ENCODE data around the gene LCLAT1. TPM values are rescaled to one million over a fixed set of nuclear protein-coding genes. Genes with fewer than 3 reads are reported as not detected.

Gene LCLAT1
- total RNA-seq, 1 experiment from 2014 or later, result 29.4 TPM

DNA sequence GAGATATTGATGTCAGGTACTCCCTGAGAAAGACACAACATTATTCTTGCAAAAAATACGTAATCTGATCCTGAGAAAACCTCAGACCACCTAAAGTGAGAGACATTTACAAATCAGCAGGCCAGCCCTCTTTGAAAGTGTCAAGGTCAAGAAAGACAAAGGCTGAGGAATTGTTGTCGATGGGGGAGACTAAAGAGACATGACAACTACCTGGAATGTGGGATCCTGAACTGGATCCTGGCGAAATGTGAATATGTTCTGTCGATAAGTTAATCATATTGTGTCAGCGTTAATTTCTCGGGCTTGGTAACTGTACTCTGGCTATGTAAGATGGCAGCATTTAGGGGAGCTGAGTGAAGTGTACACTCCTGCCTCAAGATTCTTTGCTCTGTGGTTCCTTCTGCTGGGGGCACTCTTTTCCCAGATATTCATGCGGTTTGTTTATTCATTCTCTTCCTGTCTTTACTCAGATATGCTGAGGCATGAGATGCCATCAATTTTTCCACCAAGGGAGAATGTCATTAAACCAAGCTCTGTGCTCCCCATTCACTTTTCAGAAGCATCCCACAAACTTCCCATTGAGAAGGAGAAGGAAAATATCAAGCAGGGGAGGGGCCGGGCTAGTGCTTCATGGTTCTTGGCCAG is 205.3 kb downstream of the LCLAT1 start:
- H3K36me3 ChIP-seq, result no peaks in the 10 kb centered on the region
- no peak overlapping the region for H3K4me3 ChIP-seq
- no peaks in the 10 kb centered on the region for H3K9me3 ChIP-seq (replicated peaks)
- peak in 1 of 2 experiments; percentile 15 for DNase-seq (ENCODE audit: low read depth in 1 of 2, low spot score in 2 of 2)
- H3K4me1 ChIP-seq (replicated peaks), result peaks cover 18% of the 10 kb centered on the region
- H3K27ac ChIP-seq, result no peak overlapping the region
- H3K27me3 ChIP-seq (replicated peaks), result no peaks in the 10 kb centered on the region

GRCh38 chr2:30653847-30654246 is 206.8 kb downstream of the LCLAT1 start:
- H3K9me3 ChIP-seq (replicated peaks), result no peaks in the 10 kb centered on the region
- no peak overlapping the region for H3K27ac ChIP-seq
- H3K36me3 ChIP-seq, result no peaks in the 10 kb centered on the region
- no peak overlapping the region for H3K4me3 ChIP-seq
- DNase-seq (ENCODE audit: low read depth in 1 of 2, low spot score in 2 of 2), result no peak
- peaks cover 18% of the 10 kb centered on the region for H3K4me1 ChIP-seq (replicated peaks)
- H3K27me3 ChIP-seq (replicated peaks), result no peaks in the 10 kb centered on the region

GRCh38 chr2:30654404-30654803 is 207.4 kb downstream of the LCLAT1 start:
- no peaks in the 10 kb centered on the region for H3K36me3 ChIP-seq
- no peaks in the 10 kb centered on the region for H3K27me3 ChIP-seq (replicated peaks)
- peaks cover 18% of the 10 kb centered on the region for H3K4me1 ChIP-seq (replicated peaks)
- no peak overlapping the region for H3K27ac ChIP-seq
- no peaks in the 10 kb centered on the region for H3K9me3 ChIP-seq (replicated peaks)
- DNase-seq (ENCODE audit: low read depth in 1 of 2, low spot score in 2 of 2), result no peak
- H3K4me3 ChIP-seq, result no peak overlapping the region

DNA sequence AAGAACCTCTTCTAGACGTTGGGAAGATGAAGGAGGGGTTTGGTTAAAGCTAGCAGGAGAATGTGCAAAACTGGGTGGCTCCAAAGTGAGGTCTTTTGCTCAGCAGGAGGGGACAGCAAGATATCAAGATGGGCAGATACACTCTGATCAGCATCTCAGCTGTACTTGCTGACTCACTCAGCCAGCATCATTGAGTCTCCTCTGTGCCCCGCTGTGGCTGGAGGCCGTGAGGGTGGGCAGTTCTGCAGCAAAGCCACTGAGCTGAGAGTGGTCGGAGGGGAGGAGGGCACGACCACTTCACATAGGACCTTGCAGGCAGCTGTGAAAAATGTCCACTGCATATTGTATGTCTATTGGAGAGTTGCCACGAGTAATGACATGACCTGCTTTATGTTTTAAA is 208.2 kb downstream of the LCLAT1 start:
- Histone ChIP-seq H3K4me1 (replicated peaks) (peaks cover 18% of the 10 kb centered on the region), H3K27me3 (replicated peaks) (no peaks in the 10 kb centered on the region), H3K36me3 (no peaks in the 10 kb centered on the region), H3K27ac (no peak overlapping the region), H3K4me3 (no peak overlapping the region), H3K9me3 (replicated peaks) (no peaks in the 10 kb centered on the region)
- no peak for DNase-seq (ENCODE audit: low read depth in 1 of 2, low spot score in 2 of 2)

DNA sequence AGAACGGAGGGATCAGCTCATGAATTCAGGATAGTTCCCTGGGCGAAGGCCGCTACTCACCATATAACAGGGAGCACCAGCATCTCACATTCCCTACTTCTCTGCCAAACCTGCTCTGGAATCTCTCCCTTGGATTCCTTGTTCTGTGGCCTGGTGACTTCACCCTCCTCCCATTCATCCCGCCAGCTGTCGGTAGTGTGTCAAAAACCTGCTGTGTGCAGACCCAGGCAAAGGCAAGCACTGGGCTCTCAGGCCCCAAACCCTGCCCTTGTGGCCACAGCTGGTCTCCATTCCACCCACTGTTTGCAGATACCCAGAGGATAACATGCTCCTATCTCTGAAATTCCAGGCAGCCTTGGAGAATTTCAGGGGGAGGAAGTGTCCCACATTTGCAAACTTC is 208.6 kb downstream of the LCLAT1 start:
- Histone ChIP-seq H3K4me1 (replicated peaks) (peaks cover 18% of the 10 kb centered on the region), H3K4me3 (no peak overlapping the region)
- no peak for DNase-seq (ENCODE audit: low read depth in 1 of 2, low spot score in 2 of 2)

GRCh38 chr2:30656079-30656478 is 209.0 kb downstream of the LCLAT1 start:
- peaks cover 18% of the 10 kb centered on the region for H3K4me1 ChIP-seq (replicated peaks)
- H3K36me3 ChIP-seq, result no peaks in the 10 kb centered on the region
- no peak overlapping the region for H3K4me3 ChIP-seq
- no peaks in the 10 kb centered on the region for H3K27me3 ChIP-seq (replicated peaks)
- no peak overlapping the region for H3K27ac ChIP-seq
- no peaks in the 10 kb centered on the region for H3K9me3 ChIP-seq (replicated peaks)
- DNase-seq (ENCODE audit: low read depth in 1 of 2, low spot score in 2 of 2), result no peak

More for the DNA sequence above, 208.6 kb downstream of the LCLAT1 start:
- Histone ChIP-seq H3K27ac (no peak overlapping the region), H3K9me3 (replicated peaks) (no peaks in the 10 kb centered on the region), H3K36me3 (no peaks in the 10 kb centered on the region), H3K27me3 (replicated peaks) (no peaks in the 10 kb centered on the region)

- Histone ChIP-seq H3K9me3 (replicated peaks) (peaks cover 18% of the 10 kb centered on the region), H3K36me3 (no peaks in the 10 kb centered on the region), H3K27ac (no peak overlapping the region), H3K4me1 (replicated peaks) (peaks cover 36% of the 10 kb centered on the region), H3K27me3 (replicated peaks) (no peaks in the 10 kb centered on the region), H3K4me3 (no peak overlapping the region)
- DNase-seq (ENCODE audit: low read depth in 1 of 2, low spot score in 2 of 2), result no peak
Observed at GRCh38 chr2:30661173-30662107, 214.4 kb downstream of the LCLAT1 start.

- Histone ChIP-seq H3K27ac (no peak overlapping the region), H3K9me3 (replicated peaks) (peaks cover 18% of the 10 kb centered on the region), H3K27me3 (replicated peaks) (no peaks in the 10 kb centered on the region), H3K4me3 (no peak overlapping the region), H3K36me3 (no peaks in the 10 kb centered on the region), H3K4me1 (replicated peaks) (peaks cover 39% of the 10 kb centered on the region)
- no peak for DNase-seq (ENCODE audit: low read depth in 1 of 2, low spot score in 2 of 2)
Observed at GRCh38 chr2:30662268-30663131, 215.5 kb downstream of the LCLAT1 start.

GRCh38 chr2:30663321-30663720 is 216.3 kb downstream of the LCLAT1 start:
- no peak overlapping the region for H3K27ac ChIP-seq
- no peak for DNase-seq (ENCODE audit: low read depth in 1 of 2, low spot score in 2 of 2)
- no peaks in the 10 kb centered on the region for H3K36me3 ChIP-seq
- H3K9me3 ChIP-seq (replicated peaks), result peaks cover 18% of the 10 kb centered on the region
- peaks cover 39% of the 10 kb centered on the region for H3K4me1 ChIP-seq (replicated peaks)
- no peak overlapping the region for H3K4me3 ChIP-seq
- H3K27me3 ChIP-seq (replicated peaks), result no peaks in the 10 kb centered on the region

- no peak for DNase-seq (ENCODE audit: low read depth in 1 of 2, low spot score in 2 of 2)
- H3K4me3 ChIP-seq, result no peak overlapping the region
- H3K27ac ChIP-seq, result peak overlapping the region; percentile 93
- peaks cover 39% of the 10 kb centered on the region for H3K4me1 ChIP-seq (replicated peaks)
- peaks cover 18% of the 10 kb centered on the region for H3K9me3 ChIP-seq (replicated peaks)
- no peaks in the 10 kb centered on the region for H3K27me3 ChIP-seq (replicated peaks)
- no peaks in the 10 kb centered on the region for H3K36me3 ChIP-seq
Observed at GRCh38 chr2:30663806-30664205, 216.8 kb downstream of the LCLAT1 start.

GRCh38 chr2:30664761-30665358 is 217.8 kb downstream of the LCLAT1 start:
- H3K27ac ChIP-seq, result peak overlapping the region; percentile 93
- no peak overlapping the region for H3K4me3 ChIP-seq
- peaks cover 18% of the 10 kb centered on the region for H3K9me3 ChIP-seq (replicated peaks)
- no peaks in the 10 kb centered on the region for H3K27me3 ChIP-seq (replicated peaks)
- peak; percentile 96 for DNase-seq (ENCODE audit: low read depth in 1 of 2, low spot score in 2 of 2)
- H3K4me1 ChIP-seq (replicated peaks), result peaks cover 39% of the 10 kb centered on the region
- H3K36me3 ChIP-seq, result no peaks in the 10 kb centered on the region

GRCh38 chr2:30665761-30666265 is 218.8 kb downstream of the LCLAT1 start:
- Histone ChIP-seq H3K36me3 (no peaks in the 10 kb centered on the region), H3K4me1 (replicated peaks) (peaks cover 43% of the 10 kb centered on the region), H3K4me3 (no peak overlapping the region), H3K27ac (peak overlapping the region; percentile 93), H3K9me3 (replicated peaks) (peaks cover 21% of the 10 kb centered on the region), H3K27me3 (replicated peaks) (no peaks in the 10 kb centered on the region)
- peak in 1 of 2 experiments; percentile 25 for DNase-seq (ENCODE audit: low read depth in 1 of 2, low spot score in 2 of 2)

GRCh38 chr2:30666266-30666874 is 219.3 kb downstream of the LCLAT1 start:
- H3K27me3 ChIP-seq (replicated peaks), result no peaks in the 10 kb centered on the region
- no peak overlapping the region for H3K4me3 ChIP-seq
- peaks cover 21% of the 10 kb centered on the region for H3K9me3 ChIP-seq (replicated peaks)
- H3K4me1 ChIP-seq (replicated peaks), result peaks cover 43% of the 10 kb centered on the region
- peak overlapping the region; percentile 93 for H3K27ac ChIP-seq
- DNase-seq (ENCODE audit: low read depth in 1 of 2, low spot score in 2 of 2), result peak; percentile 80 to 81
- H3K36me3 ChIP-seq, result no peaks in the 10 kb centered on the region

All from SJSA1 (cell line).